ENCODE results near the gene RPL12. TPM values are rescaled to one million over a fixed set of nuclear protein-coding genes. Genes with fewer than 3 reads are reported as not detected.

Gene RPL12
- total and polyA plus RNA-seq, 2 of the 13 experiments (the other 11 are each of a cell fraction or from before 2014, with no cell fraction given): 1,551 to 2,590 TPM

DNA sequence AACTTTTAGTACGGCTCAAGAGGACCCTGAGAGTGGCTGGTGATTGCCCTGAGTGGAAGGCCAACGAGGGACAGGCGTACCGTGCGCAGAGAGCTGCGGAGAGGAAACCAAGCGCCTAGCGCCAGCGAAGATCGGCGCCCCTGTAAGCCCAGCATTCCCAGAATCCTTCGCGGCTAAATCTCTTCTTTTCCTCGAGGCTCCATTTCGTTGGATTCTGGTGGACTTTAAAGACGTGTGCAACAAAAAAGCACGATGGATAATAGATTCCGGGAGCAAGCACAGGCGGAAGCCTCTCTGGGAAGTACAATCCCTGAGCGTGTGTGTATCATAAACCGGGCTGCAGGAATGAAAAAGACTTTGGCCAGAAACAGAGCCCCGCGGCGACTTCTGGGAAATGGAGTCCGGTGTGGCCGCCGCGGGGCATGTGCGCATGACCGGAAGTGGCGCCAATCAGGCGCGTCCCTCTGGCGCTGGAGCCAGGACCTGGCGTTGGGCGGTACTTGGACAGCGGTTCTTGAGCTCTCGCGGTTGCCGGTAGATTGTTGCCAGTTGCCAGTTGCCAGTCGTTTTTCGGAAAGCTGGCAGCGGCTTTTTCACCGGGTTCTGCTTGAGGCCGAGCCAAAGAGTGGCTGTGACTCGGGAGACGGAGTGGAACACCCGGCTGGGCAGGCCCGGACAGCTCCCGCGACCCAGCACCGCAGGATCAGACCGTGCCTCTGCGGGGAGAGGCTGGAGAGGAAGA is 27.1 kb downstream of the RPL12 start, which contains the start of gene ZNF79 (continued):
- TF ChIP-seq ZNF784 (CRISPR knock-in tag; IDR thresholded peaks at IDR 0.05; ENCODE audit: borderline replicate concordance) (no peak), ZBTB4 (CRISPR knock-in tag; IDR thresholded peaks at IDR 0.05; ENCODE audit: borderline replicate concordance) (peak; percentile 66; the same call in 1 of the 2 replicates), PHF8 (CRISPR knock-in tag; IDR thresholded peaks at IDR 0.05) (peak; percentile 87), SP140L (CRISPR knock-in tag; IDR thresholded peaks at IDR 0.05; ENCODE audit: borderline replicate concordance) (no peak), MAFF (IDR thresholded peaks at IDR 0.05; ENCODE audit: low read depth, low read length) (peak; percentile 2; the same call in 1 of the 2 replicates), REL (CRISPR knock-in tag; conservative IDR thresholded peaks at IDR 0.05) (no peak), PTBP1 (IDR thresholded peaks at IDR 0.05; ENCODE audit: low read depth, low read length, poor library complexity, severe bottlenecking) (peak; percentile 13), NFKB2 (CRISPR knock-in tag; IDR thresholded peaks at IDR 0.05; ENCODE audit: borderline replicate concordance) (peak; percentile 61; the same call in 1 of the 2 replicates), ZNF691 (CRISPR knock-in tag; IDR thresholded peaks at IDR 0.05; ENCODE audit: borderline replicate concordance, low read depth) (peak; percentile 66; the same call in 1 of the 2 replicates), PLSCR1 (CRISPR knock-in tag; IDR thresholded peaks at IDR 0.05; ENCODE audit: borderline replicate concordance) (no peak), ARID4A (CRISPR knock-in tag; IDR thresholded peaks at IDR 0.05; ENCODE audit: borderline replicate concordance) (peak; percentile 95), CREM (IDR thresholded peaks at IDR 0.05) (peak; percentile 99), CREM (CRISPR knock-in tag; IDR thresholded peaks at IDR 0.05) (peak; percentile 66), ZMYM4 (CRISPR knock-in tag; IDR thresholded peaks at IDR 0.05) (0 out of 2 replicates have a peak, but pooled peaks have one; percentile 12), ZNF292 (CRISPR knock-in tag; IDR thresholded peaks at IDR 0.05; ENCODE audit: borderline replicate concordance, low read depth) (no peak), ZSCAN12 (CRISPR knock-in tag; IDR thresholded peaks at IDR 0.05) (0 out of 2 replicates have a peak, but pooled peaks have one; percentile 30), PHF21A (CRISPR knock-in tag; IDR thresholded peaks at IDR 0.05) (peak; percentile 73; the same call in 1 of the 2 replicates), NBN (conservative IDR thresholded peaks at IDR 0.05) (no peak)

All from HepG2 (cell line).